Measurements from ENCODE around the gene PMEPA1.

PMEPA1 gene

DNA sequence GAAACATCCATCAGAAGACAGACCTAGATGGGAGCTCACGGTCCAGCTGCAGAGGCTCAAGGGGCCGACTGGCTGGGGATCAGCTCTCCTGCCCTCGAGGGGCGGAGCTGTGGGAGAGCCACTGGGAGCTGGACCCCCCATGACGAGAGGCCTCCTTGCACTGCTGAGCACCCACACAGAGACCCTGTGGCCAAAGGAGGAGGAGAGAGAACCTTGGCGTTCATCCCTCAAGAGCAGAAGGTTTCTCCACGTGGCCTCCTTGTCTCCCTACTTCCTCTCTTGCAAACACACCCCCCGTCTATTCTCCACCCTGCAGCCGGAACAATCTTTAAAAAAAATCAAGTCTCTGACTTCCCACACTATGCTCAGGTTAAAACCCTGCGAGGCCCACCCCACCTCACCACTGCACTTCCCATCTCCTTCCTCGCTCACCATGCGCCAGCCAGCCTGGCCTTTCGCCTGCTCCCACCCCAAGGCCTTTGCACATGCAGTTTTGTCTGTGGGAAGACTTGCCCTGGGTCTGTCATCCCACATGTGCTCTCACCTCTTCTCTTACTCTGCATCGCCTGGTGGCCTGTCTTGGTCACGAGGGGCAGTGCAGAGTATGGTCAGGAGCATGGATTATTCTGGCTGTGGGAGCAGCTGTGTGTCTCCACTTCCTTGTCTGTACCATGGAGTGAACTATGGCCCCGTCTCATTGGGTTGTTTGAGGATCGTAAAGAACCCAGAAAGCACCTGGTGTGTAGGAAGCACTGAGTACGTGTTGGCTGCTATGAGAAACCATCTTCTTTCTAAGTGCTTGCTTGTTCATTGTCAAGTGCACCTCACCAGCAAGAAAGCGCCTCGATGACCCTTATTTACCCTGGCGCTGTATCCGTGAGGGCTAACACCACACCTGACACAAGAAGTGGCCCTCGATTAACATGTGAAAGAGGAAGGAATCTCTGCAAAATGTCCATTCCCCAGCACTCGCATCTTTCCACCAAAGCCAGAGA lies 32.9 kb downstream of the PMEPA1 start:
- DNase-seq (ENCODE audit: low spot score): no peak

DNA sequence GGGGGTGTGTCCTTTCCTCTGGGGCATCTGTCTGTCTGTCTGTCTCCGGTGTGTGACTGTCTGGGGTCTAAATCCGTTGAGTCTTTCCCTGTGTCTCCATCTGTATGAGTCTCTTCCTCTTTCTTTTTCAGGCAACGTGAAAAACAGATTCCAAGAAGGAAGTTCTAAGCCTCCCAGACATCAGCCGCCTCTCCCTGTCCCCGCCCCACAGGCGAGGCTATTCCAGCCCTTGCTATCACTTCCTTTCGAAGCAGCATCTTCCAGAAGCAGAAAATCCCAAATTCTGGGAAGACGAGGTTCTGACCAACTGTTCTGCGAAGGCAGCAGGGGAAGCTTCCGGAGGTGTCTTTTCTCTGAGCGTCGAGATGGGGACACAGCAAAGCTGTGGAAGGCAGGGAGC lies 34.0 kb downstream of the PMEPA1 start:
- no peak for DNase-seq (ENCODE audit: low spot score)

- DNase-seq (ENCODE audit: low spot score): no peak
Observed at GRCh38 chr20:57672953-57673575, 36.8 kb downstream of the PMEPA1 start.

DNA sequence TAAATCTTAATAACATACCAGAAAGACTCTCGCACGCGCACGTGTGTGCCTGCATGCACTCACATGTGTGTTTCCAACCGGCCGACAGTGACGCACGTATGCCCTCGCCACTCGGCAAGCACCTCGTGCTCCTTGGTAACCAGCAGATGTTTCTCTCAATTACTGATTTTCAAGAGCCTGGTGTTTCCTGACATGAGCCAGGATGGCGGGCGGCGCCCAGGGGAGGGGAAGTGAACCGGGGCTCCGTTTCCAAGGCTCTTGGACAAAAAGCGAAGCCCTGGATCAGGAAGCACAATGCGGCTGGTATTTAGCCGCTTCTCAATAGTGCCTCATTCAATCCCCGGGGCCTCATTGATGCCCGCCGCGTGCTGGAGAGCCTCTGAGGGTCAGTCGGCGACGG lies 37.7 kb downstream of the PMEPA1 start:
- no peak for DNase-seq (ENCODE audit: low spot score)

- no peak for DNase-seq (ENCODE audit: low spot score)
Observed at GRCh38 chr20:57671662-57672061, 38.2 kb downstream of the PMEPA1 start.

DNA sequence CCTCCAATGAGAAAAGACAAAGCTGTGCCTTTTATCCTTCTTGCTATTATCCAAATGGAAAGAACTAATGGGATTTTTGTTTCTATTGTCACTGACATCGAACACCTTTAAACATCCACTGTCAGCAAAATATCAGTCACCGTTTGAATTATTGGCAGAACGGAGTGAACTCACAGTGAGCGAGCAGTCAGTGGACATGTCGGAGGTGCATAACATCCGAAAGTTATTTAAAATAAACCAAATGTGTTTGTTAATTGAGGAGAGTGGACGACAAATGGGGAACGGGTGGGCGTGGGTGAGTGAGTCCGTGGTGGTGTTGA lies 38.8 kb downstream of the PMEPA1 start:
- DNase-seq (ENCODE audit: low spot score): no peak

DNA sequence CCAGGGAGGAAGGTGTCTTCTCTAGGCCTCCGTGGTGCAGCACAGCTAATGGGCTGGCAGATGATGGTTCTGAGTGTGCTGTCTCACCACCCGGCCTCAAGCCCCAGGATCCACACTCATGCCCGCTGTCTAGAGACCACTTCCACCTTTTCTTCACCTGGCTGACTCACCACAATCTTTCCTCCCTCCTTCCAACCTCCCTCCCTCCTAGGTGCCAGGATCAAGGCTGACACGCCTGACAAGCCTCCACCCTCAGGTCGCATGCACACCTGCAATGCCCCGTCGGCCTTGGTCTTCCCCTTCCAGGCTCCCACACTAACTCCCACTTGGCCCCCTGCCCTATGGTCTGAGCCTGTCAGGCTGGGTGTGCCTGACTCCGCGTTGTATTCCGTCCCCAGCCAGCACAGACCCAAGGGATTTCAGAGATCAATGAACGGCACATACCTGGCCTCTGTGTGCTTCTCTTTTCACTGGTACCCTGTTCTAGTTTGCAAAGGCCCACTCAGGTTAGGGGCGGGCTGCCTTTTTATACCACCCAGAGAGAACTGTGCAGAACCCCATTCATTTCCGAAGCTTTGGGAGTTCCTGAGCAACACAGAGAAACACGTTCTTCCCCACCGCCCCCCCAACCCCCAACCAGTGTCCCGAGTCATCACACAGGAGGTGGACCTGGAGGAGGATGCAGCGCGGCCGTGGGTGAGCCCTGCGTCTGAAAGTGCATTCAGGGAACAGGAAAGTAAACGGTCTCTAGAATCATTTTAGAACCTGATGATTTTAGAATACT lies 39.3 kb downstream of the PMEPA1 start:
- DNase-seq (ENCODE audit: low spot score): no peak

- DNase-seq (ENCODE audit: low spot score): no peak
Observed at GRCh38 chr20:57669632-57670031, 40.2 kb downstream of the PMEPA1 start.

- DNase-seq (ENCODE audit: low spot score): no peak
Observed at GRCh38 chr20:57667924-57668782, 41.7 kb downstream of the PMEPA1 start.

GRCh38 chr20:57667388-57667787 lies 42.4 kb downstream of the PMEPA1 start:
- no peak for DNase-seq (ENCODE audit: low spot score)

DNA sequence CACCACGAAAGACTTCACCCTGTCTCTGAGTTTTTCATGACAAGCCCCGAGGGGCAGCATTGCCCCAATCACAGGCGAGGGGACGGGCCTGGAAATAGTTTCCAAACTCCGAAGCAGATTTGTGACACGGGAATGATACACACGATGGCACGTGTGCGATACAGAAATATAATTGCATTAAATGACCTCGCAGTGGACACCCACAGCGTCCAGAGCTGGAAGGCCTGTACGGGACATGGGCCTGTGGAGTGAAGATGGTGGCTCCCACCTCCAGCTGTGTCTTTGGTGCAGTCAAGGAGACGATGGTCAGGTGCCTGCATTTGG lies 43.0 kb downstream of the PMEPA1 start:
- no peak for DNase-seq (ENCODE audit: low spot score)

DNA sequence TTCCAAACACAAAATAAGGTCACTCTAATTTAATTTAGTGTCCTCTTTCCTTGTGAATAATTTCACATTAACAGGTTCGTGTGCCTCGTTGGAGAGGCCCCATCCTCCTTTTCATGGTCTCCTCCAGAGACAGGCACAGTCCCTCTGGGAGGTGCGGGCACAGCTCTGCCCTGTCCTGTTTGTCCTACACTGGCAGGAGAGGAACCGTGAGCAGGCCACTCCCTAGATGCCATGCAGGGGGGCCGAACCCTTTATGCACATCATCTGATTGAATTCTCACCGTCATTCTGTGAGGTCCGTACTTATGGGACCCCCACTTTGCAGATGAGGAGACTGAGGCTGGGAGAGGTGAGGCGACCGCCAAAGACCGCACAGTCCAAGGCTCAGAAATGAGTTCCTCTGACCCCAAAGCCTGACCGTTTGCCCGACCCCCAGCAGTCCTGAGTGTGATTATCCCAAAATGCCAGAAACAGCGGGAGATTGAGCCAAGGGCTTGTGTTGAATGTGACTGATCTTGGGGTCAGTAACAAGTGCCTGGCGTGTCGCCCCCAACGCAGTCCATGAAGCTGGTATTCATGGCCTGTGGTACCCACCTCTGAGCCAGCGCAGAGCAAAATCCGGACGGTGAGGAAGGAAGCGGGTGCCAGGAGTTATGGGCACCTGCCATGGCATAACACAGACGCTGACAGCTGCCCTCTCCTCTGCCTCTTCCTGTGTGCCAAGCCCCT lies 43.5 kb downstream of the PMEPA1 start:
- DNase-seq (ENCODE audit: low spot score): no peak

- no peak for DNase-seq (ENCODE audit: low spot score)
Observed at GRCh38 chr20:57665589-57665971, 44.2 kb downstream of the PMEPA1 start.

GRCh38 chr20:57664924-57665588 lies 44.8 kb downstream of the PMEPA1 start:
- DNase-seq (ENCODE audit: low spot score): no peak

DNA sequence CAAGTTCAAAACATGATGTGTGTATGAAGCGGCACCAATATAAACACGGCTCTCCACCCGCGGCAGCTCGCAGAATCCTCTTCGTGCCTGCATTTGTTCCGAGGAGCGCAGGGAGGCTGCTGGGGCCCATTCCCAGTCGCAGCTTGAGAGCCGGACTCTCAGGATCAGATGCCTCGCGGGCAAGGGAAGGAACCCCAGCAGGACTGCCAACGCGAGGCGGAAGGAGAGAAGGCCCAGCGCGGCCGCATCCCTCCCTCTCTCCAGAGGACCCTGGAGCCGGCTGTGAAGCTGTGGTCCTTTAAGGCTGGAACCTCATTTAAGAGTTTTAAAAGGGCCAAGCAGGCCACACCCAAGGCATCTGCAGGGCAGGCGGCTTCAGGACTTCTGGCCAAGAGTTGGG lies 45.3 kb downstream of the PMEPA1 start:
- no peak for DNase-seq (ENCODE audit: low spot score)

DNA sequence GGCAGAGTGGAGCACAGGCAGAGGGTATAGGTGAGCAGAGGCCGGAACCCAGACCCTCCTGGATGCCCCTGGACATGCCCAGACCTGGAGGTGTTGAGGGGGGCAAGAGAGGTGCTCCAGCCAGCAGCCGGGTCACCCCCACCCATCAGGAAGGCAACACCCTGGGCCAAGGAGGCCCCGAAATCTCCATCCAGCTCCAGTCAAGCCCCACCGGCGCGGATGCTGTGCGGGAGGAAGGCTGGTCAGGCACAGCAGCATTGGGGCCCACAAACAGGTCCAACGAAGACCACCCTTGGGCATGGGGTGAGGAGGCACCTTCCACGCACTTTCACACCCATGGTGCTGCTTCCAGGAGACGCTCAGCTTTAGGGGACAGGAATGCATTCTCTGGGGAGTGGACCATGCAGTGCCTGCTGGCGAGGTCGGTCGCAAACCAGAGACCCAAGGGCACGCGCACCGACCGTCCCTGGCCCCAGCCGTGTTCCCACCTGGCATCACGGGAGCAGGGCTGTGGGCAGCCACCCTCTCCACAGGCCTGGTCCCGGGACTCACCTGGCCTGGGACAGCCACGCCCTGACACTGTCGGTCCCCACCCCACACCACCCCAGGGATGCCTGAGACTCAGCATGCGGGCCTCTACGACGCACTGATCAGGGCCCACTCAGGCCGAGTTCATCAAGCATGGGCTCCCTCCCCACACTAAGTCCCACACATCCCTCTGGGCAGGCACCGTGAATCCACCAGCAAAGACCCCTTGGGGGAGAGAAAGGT lies 45.9 kb downstream of the PMEPA1 start:
- DNase-seq (ENCODE audit: low spot score): no peak

GRCh38 chr20:57663241-57663640 lies 46.6 kb downstream of the PMEPA1 start:
- no peak for DNase-seq (ENCODE audit: low spot score)

GRCh38 chr20:57662456-57663240 lies 47.2 kb downstream of the PMEPA1 start:
- no peak for DNase-seq (ENCODE audit: low spot score)

Data from hematopoietic multipotent progenitor cell treated with erythropoietin and hydrocortisone succinate and interleukin-3 and kit ligand, for 15 days (in vitro differentiated cells).